Activated CD8-positive, alpha-beta memory T cell treated with anti-CD3 and anti-CD28 coated beads, Interleukin-2, amount 50 U/mL, for 24 hours (primary cell): ENCODE results near the gene ATF4.
A peak's percentile ranks its signal among the peaks of the same experiment; 100 is the strongest.

Experiments used
- DNase-seq: peaks from one replicate; pipeline ENCODE4 v3.0.0-alpha.2; 2020; ENCODE audit errors: extremely low read depth

Gene ATF4

GRCh38 chr22:39528681-39529486 lies 8.5 kb downstream of the ATF4 start:
- peak; percentile 64 for DNase-seq

DNA sequence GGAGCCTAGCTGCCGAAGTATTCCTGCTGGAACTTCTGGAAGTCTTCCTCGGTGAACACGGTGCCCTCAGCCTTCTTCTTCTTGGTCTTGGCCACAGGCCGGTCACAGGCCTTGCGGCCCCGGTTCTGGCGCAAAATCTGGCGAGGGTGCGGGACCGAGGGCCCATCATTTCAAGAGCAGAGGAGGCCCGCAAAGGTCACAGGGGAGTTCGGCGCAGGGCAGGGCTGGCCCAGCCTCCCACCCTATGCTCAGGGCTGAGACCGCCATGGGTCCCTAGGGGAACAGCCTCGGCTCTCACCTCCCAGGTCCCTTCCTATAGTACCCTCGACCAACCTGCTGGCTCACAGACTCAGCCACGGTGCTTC lies 9.1 kb downstream of the ATF4 start:
- no peak for DNase-seq

DNA sequence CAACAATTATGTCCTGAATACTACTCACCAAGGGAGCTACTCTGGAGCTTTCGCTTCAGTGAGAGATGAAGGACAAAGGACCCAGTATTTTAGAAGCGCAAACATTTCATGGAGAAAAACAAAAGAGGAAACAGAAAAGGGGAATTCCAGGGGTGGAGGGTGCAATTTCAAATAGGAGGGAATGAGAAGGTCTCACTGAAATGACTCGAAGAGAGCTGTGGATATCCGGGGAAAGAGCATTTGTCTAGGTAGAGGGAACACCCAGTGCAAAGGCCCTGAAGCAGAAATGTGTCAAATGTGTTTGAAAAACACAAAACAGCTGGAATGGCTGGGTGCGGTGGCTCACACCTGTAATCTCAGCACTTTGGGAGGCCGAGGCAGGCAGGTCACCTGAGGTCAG lies 9.8 kb downstream of the ATF4 start:
- no peak for DNase-seq

- no peak for DNase-seq
Measured at GRCh38 chr22:39530692-39531331, 10.4 kb downstream of the ATF4 start.

DNA sequence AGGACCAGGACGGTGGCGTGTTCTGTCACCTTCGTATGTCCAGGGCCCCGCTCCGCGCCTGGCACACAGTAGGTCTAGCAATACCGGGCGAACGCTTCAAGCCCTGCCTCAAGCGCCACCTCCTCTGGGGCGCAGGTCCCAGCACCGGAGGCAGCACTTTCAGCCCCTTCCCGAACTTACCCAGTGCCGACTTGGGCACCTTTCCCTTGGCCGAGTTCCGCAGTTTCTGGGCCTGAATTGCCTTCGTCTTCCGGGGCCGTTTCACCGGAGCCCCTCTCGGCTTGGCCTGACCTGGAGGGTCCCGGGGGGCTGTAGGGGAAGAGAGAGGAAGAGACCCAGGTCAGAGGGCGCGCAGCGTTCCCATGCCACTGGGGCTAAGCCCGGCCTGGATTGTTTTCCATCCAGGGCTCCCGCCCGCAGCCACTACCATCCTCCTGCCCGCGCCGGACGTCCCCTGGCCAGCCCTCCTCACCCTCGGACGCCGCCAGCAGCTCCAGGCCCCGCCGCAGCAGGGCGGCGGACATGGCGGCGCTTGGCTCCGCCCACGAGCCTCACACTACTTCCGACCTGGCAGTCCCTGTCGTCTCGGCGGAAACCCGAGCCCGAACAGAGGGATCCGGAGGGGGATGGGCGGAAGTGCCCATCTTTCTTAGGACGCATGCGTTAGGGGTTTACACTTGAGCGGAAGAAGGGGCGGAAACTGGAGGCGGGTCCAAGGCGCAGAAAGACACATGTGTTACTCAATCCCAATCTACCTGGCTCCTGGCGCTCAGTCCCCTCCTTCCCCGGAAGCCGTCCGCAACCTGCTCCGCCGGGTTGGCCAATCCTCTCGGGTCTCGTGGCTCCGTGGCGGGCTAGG lies 12.1 kb downstream of the ATF4 start, which contains the start of gene RPS19BP1:
RPS19BP1 (minus strand) TSS at position 534 of the 859 bp plus-strand sequence; CDS start at position 524, 10 bp downstream.
- DNase-seq, result peak; percentile 99

- DNase-seq, result no peak
Measured at GRCh38 chr22:39534092-39534506, 13.7 kb downstream of the ATF4 start.

DNA sequence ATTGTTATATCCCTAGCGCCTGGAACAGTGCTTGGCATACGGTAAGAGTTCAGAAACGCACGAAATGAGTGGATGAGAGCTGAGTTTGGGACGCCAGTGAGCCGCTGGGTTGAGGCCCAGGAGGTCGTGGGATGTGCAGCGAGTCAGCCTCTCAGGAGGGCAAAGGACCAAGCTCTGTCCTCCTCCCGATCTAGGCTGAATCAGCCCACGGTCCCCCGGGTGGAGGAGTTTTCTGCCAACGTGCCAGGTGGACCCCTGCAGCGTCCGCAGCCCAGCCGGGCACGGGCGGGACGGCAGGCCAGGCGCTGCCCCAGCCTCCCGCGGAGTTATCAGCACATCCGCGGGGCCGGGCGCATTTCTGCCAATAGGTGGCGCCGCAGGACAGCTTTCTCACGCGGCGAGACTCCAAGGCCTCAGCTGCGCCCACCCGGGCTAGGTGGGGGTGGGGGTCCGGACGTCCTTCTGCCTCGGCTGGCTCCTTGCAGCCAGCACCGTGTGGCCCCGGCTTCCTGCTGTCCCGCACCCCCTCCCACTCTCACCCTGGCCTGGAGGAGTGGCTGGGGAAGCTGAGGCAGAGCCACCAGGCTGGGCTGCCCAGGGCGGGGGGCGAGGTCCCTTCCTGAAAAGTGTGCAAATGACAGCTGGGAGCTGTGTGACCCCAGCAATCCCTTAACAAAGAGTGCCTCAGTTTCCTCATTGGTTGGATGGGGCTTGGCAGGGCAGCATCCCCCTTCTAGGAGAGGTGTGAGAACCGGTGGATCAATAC lies 14.4 kb downstream of the ATF4 start:
- DNase-seq, result peak; percentile 69

DNA sequence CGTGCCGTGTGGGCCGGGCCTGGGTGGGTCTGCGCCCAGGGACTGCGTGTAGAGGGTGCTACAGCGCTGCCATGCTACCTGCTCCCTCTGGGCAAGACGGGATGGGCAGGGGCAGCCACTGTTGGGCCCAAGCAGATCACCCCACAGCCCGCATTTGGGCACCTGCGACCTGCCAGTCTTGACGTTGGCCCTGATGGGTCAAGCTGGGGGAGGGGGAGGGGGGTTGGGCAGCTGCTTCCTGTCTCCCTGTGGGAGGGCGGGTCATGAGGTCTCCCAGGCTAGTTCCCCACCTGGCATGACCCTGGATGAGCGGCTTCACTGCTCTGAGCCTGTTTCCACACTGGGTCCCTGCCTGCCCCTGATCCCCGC lies 15.0 kb downstream of the ATF4 start:
- no peak for DNase-seq

GRCh38 chr22:39535831-39536449 lies 15.6 kb downstream of the ATF4 start:
- DNase-seq, result no peak

DNA sequence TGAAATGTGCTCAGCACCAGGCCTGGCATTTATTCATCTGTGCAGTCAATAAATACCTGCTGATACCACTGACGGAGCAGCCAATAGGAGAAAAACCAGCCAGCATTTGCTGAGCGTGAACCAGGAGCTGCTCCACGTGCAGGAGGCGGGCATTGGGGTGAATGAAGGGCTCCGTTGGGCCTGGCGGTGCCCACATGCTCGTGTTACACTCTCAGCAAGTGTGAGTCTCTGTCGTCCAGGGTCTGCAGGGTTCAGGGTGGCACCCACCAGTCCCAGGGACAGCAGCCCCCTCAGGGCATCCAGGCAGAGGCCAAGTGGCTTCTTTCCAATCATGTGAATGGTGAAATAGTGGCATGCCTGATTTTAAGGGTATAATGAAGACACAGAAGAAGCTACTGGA lies 16.3 kb downstream of the ATF4 start:
- no peak for DNase-seq

DNA sequence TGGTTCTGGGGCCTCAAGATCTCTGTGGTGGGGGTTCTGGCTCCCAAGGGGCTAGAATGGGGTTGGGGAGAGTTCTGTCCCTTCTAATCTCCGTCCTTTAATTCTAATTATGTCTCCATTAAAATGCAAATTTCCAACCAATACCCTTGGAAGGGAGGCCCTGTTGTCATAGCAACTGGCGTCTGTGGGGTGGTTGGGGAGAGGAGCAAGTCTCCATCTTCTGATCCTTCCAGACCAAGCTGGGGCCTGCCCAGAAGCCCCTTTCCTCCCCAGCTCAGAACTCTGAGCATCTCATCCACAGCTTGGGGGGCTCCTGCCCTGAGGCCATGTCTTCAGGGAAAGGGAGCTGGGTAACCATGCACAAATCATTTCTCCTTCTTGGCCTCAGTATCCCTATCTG lies 17.6 kb downstream of the ATF4 start:
- DNase-seq, result no peak

DNA sequence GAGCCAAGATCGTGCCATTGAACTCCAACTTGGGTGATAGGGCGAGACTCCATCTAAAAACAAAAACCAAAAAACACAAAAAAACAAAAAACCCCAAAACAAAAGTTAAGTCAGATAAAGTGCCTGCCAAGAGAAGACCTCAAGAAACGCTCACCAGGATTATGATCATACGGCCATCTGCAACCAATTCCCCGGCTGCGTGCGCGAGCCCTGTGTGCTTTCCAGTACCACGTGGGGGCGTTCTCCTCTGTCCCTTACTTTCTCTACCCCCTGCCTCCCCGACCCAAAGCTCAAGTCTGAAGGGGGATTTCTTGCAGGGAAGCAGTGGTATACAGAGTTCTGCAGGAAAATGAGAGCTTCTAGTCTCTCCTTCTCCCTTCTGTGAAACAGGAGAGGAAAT lies 22.7 kb downstream of the ATF4 start:
- no peak for DNase-seq

DNA sequence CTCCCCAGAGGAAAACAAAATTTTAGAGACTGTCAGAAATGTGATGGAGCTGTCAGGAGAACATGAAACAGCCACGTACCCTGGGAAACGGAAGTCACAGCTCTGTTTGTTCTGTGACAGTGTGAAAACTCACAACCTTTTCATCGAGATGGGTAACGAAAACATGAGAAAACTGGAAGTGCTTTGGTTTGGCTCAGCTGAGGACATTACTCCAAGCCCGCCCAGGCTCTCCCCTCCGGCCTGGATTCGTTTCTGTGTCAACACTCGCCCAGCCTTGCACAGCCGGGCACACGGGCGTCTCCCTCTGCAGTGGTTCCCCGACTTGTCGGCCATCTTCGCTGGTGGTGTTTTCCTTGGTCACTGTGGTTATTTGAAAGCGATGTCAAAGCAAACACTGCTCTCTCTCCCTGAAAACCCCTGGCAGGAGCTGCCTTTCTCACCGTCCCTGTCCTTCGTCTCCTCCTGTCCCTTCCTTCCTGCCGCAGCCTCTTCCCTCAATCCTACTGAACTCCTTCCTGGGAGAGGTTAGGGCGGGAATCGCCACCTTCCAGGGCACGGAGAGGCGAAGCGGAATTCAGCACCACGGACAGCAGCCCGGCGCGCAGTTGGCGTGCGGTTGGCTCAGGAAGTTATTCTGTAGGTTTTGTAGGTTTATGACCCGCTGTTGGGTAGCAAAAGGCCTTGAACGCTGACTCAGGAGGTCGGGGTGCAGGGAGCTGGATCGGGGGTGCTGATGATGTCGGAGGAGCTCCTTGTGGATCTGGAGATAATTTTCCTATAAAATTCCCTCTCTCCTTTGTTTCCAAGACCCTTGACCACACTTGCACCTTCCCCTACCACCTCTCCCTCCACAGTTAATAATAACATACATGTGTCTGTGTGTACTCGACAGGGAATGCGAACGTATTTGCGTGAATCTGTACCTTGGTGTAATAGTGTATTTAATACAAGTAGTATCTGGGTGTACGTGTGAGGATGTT lies 25.3 kb downstream of the ATF4 start:
- no peak for DNase-seq

DNA sequence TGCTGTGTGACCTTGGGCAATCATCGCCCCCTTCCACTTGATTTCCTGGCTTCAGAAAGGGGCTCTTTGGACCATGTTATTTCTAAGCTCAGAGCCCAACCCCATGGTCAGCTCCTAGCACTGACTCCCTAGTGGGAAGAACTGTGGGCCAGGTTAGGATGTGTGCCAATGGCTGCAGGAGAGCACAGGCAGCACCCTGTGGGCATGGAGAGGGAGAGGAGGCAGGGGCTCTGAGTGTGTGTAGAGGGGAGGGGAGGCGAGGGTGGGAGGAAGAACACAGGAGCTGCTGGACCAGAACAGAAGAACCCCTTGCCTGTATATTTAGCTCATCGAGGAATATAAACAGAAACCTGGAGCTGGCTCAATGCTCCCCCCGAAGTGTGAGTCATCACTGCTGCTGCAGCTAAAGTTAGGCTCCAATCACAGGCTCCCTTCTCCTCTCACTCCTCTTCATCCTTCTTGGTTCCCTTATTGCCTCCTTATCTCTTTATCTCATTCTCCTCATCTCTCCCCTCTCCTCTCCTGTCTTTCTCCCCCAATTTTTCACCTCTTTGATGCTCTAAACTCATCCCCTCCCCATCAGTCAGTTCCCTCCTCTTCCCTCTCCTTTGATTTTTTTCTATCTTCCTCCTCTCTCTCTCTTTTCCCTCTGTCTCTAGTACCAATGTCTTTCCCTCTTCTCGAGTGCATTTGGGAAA lies 26.7 kb downstream of the ATF4 start:
- DNase-seq, result no peak

GRCh38 chr22:39547587-39547947 lies 27.2 kb downstream of the ATF4 start:
- DNase-seq, result no peak

GRCh38 chr22:39553429-39553828 lies 33.1 kb downstream of the ATF4 start:
- no peak for DNase-seq

- no peak for DNase-seq
Measured at GRCh38 chr22:39554151-39554550, 33.8 kb downstream of the ATF4 start.

DNA sequence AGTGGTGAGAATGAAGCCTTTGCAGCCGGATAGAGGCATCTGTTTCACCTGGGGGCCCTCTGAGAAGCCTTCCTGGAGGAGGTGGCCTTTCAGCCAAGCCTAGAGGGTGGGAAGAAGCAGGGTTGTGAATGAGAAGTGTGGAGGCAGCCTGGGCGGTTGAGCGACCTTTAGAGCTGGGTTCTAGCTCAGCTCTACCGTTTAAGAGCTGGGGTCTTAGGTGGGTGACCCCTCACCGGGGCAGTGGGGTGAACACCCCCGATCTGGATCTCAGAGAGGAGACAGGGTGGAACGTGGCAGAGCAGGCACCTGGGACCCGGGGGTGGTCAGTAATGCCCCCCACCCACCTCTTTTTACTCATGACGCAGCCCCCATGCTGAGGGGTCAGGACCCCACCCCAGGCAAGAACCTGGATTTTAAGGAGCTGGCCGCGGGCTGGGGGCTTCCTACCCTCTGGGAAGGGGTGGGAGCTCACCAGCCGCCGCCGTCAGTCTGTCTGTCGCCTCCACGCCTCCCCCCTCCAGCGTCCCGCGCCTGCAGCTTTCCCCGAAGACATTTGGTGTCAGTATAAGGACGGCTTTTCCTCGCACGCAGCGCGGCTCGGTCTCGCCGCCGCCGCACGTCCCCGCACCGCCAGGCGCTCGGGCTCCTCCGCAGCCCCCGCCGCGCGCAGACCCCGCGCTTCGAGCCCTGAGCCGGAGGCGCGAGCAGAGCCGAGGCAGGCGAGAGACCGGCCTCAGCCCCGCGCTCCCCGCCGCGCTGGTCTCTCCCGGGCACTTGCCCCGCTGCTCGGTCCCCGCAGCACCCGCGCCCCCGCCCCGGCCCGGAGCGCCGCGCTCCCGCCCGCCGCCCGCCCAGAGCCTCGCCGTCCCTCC lies 36.8 kb downstream of the ATF4 start:
- DNase-seq, result no peak
